CD8-positive, alpha-beta memory T cell (primary cell): ENCODE results near the gene AGBL3. TPM values are rescaled to one million over a fixed set of nuclear protein-coding genes. Genes with fewer than 3 reads are reported as not detected.

Experiments
- CTCF ChIA-PET: fragments of 350-600 bp; sonication (Branson Sonifier 250); formaldehyde crosslinking; loops from one replicate; lab custom pipeline; 2021; ENCODE audit warnings: antibody characterized with exemption; lab: Charles Lee
- POLR2A ChIA-PET: fragments of 350-600 bp; sonication (Branson Sonifier 250); formaldehyde crosslinking; loops from one replicate; lab custom pipeline; 2021; ENCODE audit warnings: antibody characterized with exemption; lab: Charles Lee
- DNase-seq, 5 donors: peaks; one replicate each; pipeline versions ENCODE4 v3.0.0 to v3.0.0-alpha.2; 2020 to 2022; ENCODE audit warnings: mixed read lengths in 1 of 5
- H3K27ac ChIP-seq: one replicate; pipeline ENCODE4 v1.7.0; 2013; ENCODE audit warnings: low read depth, mild to moderate bottlenecking, low read length, moderate library complexity
- H3K27me3 ChIP-seq: 2 replicates; pipeline ENCODE4 v1.7.0; 2013; ENCODE audit warnings: low read length, mild to moderate bottlenecking; ENCODE audit not compliant: insufficient read depth, poor library complexity, severe bottlenecking
- H3K36me3 ChIP-seq: 2 replicates; pipeline ENCODE4 v1.7.0; 2013; ENCODE audit warnings: mild to moderate bottlenecking, low read length, moderate library complexity; ENCODE audit not compliant: insufficient read depth
- H3K4me1 ChIP-seq: 2 replicates; pipeline ENCODE4 v1.7.0; 2013; ENCODE audit warnings: mild to moderate bottlenecking, low read length, moderate library complexity; ENCODE audit not compliant: insufficient read depth
- H3K4me3 ChIP-seq: 2 replicates; pipeline ENCODE4 v1.7.0; 2013; ENCODE audit warnings: mild to moderate bottlenecking, low read length
- H3K9me3 ChIP-seq: 2 replicates; pipeline ENCODE4 v1.7.0; 2013; ENCODE audit warnings: mild to moderate bottlenecking, low read length
- H3K27ac Mint-ChIP-seq, 8 donors: one replicate each; pipeline ENCODE4 v1.8.0; 2020 to 2021; ENCODE audit warnings: mixed read lengths in 8 of 8, mild to moderate bottlenecking in 6 of 8, inconsistent platforms in 3 of 8, moderate library complexity in 3 of 8
- H3K27me3 Mint-ChIP-seq, 2 donors: one replicate each; pipeline ENCODE4 v1.8.0; 2020 to 2021; ENCODE audit warnings: mixed read lengths in 2 of 2, mild to moderate bottlenecking in 1 of 2, moderate library complexity in 1 of 2
- H3K36me3 Mint-ChIP-seq, 3 donors: one replicate each; pipeline ENCODE4 v1.8.0; 2020 to 2021; ENCODE audit warnings: mixed read lengths in 3 of 3, inconsistent platforms in 1 of 3, mild to moderate bottlenecking in 1 of 3
- H3K4me1 Mint-ChIP-seq, 3 donors: one replicate each; pipeline ENCODE4 v1.8.0; 2020 to 2021; ENCODE audit warnings: mixed read lengths in 3 of 3, inconsistent platforms in 1 of 3, mild to moderate bottlenecking in 1 of 3
- H3K4me3 Mint-ChIP-seq, 7 donors: one replicate each; pipeline ENCODE4 v1.8.0; 2020 to 2021; ENCODE audit warnings: mixed read lengths in 7 of 7, mild to moderate bottlenecking in 6 of 7, moderate library complexity in 4 of 7, inconsistent platforms in 2 of 7
- H3K9me3 Mint-ChIP-seq, 5 donors: one replicate each; pipeline ENCODE4 v1.8.0; 2020 to 2022; ENCODE audit warnings: mixed read lengths in 5 of 5, mild to moderate bottlenecking in 3 of 5, moderate library complexity in 2 of 5, inconsistent platforms in 1 of 5
- polyA plus RNA-seq: library from polyadenylated mRNA; unstranded; fragments of 300-500 nt; fragmentation: Illumina TruSeq; gene quantifications from one replicate; pipeline ENCODE4 v1.2.3, GENCODE V29; 2021
- total RNA-seq, 2 experiments: library from RNA; stranded (reverse); gene quantifications; one replicate each; pipeline ENCODE4 v1.2.3, GENCODE V29; 2021

Gene AGBL3
- total and polyA plus RNA-seq, 3 experiments from 2014 or later, result 0.10 to 3.2 (median 2.5) TPM

DNA sequence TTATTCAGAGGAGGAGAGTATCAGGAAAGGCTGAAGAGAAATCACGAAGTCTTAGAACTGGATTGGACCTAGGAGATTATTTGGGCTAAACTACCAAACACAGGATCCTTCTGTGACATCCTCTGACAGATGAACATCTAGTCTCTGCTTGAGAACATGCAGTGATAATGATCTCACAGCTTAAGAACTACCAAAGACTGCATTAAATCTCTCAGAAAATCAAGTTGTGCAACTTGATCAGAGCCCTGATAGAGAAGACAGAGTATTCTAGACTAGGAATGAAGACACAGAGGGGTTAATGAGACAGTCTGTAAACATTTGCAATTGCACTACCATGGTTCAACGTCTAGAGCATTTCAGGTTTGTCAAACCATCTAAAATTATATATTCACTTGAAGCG is 37.1 kb upstream of the AGBL3 start:
- Mint-ChIP-seq H3K27me3 (peaks cover 5 to 12% of the 10 kb centered on the region in 2 donors), H3K9me3 (no peaks in the 10 kb centered on the region), H3K27ac (no peak overlapping the region), H3K4me3 (no peak overlapping the region), H3K4me1 (peaks cover 4 to 5% (median 5%) of the 10 kb centered on the region in 3 donors), H3K36me3 (no peaks in the 10 kb centered on the region)
- no peak for DNase-seq
- ChIA-PET CTCF (no interaction called here), POLR2A (no interaction called here)
- H3K36me3 ChIP-seq, result no peaks in the 10 kb centered on the region
- H3K4me1 ChIP-seq, result peaks cover 7% of the 10 kb centered on the region
- no peak overlapping the region for H3K27ac ChIP-seq
- no peak overlapping the region for H3K4me3 ChIP-seq
- H3K27me3 ChIP-seq, result no peaks in the 10 kb centered on the region
- no peaks in the 10 kb centered on the region for H3K9me3 ChIP-seq

DNA sequence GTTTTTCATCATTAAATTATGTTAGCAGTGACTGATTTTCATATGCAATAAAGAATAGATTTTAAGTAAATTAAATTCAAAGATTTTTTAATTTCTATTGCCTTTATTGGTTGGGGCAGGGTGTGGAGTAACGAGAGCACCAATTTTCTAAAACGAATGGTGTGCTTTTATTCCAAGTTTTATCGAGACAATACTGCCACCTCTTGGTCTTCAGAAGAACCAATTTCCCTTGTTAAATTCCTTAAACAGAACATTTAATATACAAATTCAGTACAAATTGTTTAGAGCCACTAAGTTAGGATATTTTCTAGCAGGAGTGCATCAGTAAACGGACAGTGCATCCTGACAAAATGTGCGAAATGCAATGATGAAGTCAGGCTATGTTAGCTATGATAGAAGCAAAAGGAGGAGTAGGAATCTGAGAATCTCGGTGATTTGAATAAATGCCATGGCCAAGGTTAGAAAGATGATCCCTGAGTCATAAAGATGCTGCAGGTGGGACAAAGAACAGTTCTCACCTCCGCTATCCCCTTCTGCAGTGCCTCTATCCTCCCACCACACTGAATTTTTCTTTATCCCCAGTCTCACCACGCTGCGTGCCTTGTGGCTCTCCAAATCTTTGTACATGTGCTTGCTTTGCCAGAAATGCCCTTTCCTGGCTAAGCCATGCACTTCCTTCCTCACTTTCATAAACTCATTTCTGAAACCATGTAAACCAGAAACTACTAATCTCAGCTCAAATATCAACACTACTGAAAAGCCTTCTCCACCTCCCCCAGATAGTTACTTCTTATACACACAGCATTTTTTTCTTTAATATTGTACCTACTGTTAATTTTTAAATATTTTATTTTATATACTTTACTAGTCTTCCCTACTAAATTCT is 31.9 kb upstream of the AGBL3 start:
- no peak overlapping the region for H3K27ac Mint-ChIP-seq
- ChIA-PET POLR2A (no interaction called here), CTCF (interaction anchor here (1.0 to 4.0 kb wide), 3 partner anchors 32 to 320 kb away, joined by 3 to 22 read pairs (median 4); partner anchors contain the start of gene AGBL3)
- H3K9me3 Mint-ChIP-seq, result peaks cover 0 to 2% (median 0%) of the 10 kb centered on the region in 5 donors
- Histone ChIP-seq H3K4me1 (no peaks in the 10 kb centered on the region), H3K27me3 (no peaks in the 10 kb centered on the region), H3K36me3 (no peaks in the 10 kb centered on the region), H3K9me3 (no peaks in the 10 kb centered on the region), H3K4me3 (no peak overlapping the region), H3K27ac (no peak overlapping the region)
- no peak overlapping the region for H3K4me3 Mint-ChIP-seq
- no peaks in the 10 kb centered on the region for H3K36me3 Mint-ChIP-seq
- H3K27me3 Mint-ChIP-seq, result peaks cover 4 to 5% of the 10 kb centered on the region in 2 donors
- peak in 2 of 5 donors; percentile 14 to 41 for DNase-seq
- H3K4me1 Mint-ChIP-seq, result no peaks in the 10 kb centered on the region

DNA sequence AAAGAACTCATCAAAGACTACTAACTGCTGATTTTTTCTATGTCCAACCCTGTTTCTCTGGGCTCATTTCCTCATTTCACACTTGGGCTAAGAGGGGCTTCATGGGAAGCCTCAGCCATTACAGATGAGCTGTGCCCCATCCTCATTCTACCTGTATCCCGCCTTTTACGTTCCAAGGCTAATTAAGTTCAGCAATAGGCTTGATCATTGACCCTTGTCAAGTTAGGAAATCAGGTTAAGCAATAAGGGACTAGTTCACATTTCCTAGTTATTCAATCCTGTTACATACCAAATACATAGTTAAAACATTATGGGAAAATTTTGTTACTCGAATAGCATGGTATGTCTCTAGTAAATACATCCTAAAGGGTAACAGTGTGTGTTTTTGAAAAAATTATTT is 29.3 kb upstream of the AGBL3 start:
- Histone ChIP-seq H3K36me3 (no peaks in the 10 kb centered on the region), H3K4me3 (no peak overlapping the region), H3K27me3 (no peaks in the 10 kb centered on the region), H3K9me3 (no peaks in the 10 kb centered on the region), H3K4me1 (no peaks in the 10 kb centered on the region), H3K27ac (no peak overlapping the region)
- Mint-ChIP-seq H3K27ac (no peak overlapping the region), H3K27me3 (peaks cover 0 to 5% of the 10 kb centered on the region in 2 donors), H3K9me3 (peaks cover 0 to 2% (median 0%) of the 10 kb centered on the region in 5 donors), H3K4me3 (no peak overlapping the region), H3K4me1 (no peaks in the 10 kb centered on the region), H3K36me3 (no peaks in the 10 kb centered on the region)
- ChIA-PET POLR2A (no interaction called here), CTCF (no interaction called here)
- no peak for DNase-seq

DNA sequence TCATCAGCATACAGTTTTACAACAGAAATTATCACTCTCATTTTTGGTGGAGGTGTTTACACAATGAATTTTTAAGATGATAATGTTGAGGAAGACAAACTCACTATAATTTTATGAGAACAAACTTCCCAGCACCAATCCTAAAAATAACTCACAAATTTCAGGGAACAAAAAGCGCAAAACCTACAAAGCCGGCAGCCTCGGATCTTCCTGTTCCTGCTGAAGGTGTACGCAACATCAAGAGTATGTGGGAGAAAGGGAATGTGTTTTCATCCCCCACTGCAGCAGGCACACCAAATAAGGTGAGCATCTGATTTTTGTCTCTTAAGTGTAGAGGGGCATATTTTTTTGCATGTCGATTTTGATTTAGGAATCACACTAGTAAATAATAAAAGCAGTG is 26.5 kb upstream of the AGBL3 start:
- Mint-ChIP-seq H3K27ac (no peak overlapping the region), H3K36me3 (no peaks in the 10 kb centered on the region), H3K4me3 (no peak overlapping the region), H3K9me3 (peaks cover 0 to 2% (median 0%) of the 10 kb centered on the region in 5 donors), H3K4me1 (no peaks in the 10 kb centered on the region), H3K27me3 (peaks cover 12 to 18% of the 10 kb centered on the region in 2 donors)
- ChIA-PET CTCF (interaction anchor here (2.0 kb wide), 1 partner anchor 27 kb away, joined by 9 read pairs; the partner anchor contains the start of gene AGBL3), POLR2A (no interaction called here)
- DNase-seq, result no peak
- H3K27ac ChIP-seq, result no peak overlapping the region
- no peaks in the 10 kb centered on the region for H3K4me1 ChIP-seq
- no peaks in the 10 kb centered on the region for H3K36me3 ChIP-seq
- H3K9me3 ChIP-seq, result no peaks in the 10 kb centered on the region
- no peak overlapping the region for H3K4me3 ChIP-seq
- no peaks in the 10 kb centered on the region for H3K27me3 ChIP-seq

DNA sequence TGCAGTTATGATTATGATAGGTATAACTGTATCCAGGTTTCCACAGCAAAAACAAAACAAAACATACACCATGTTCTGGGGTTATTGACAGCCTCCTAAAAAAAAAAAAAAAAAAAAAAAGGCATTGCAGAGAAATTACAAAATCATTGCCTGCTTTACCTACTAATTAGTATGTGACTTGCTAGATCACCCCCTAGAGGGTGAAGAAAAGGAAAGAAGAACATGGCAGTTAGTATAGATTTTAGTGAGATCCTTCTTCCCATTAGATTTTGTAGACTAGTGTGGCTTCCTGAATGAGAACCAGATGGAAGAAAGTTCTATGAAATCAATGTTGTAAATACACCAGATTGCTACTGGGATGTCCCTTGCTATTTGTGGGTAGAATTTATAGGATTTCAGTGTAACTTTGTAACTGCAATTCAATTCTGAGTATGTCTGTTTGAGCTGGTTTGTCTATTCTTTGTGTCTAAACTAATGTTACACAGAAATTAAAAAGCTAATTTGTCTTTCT is 24.0 kb upstream of the AGBL3 start:
- Histone ChIP-seq H3K4me3 (no peak overlapping the region), H3K9me3 (no peaks in the 10 kb centered on the region), H3K27me3 (no peaks in the 10 kb centered on the region), H3K4me1 (no peaks in the 10 kb centered on the region), H3K36me3 (no peaks in the 10 kb centered on the region), H3K27ac (no peak overlapping the region)
- Mint-ChIP-seq H3K27ac (no peak overlapping the region), H3K36me3 (no peaks in the 10 kb centered on the region), H3K9me3 (no peaks in the 10 kb centered on the region), H3K27me3 (peaks cover 12 to 28% of the 10 kb centered on the region in 2 donors), H3K4me1 (no peaks in the 10 kb centered on the region), H3K4me3 (no peak overlapping the region)
- no peak for DNase-seq
- ChIA-PET POLR2A (no interaction called here), CTCF (interaction anchor here (1.0 kb wide), 1 partner anchor 24 kb away, joined by 4 read pairs; the partner anchor contains the start of gene AGBL3)

DNA sequence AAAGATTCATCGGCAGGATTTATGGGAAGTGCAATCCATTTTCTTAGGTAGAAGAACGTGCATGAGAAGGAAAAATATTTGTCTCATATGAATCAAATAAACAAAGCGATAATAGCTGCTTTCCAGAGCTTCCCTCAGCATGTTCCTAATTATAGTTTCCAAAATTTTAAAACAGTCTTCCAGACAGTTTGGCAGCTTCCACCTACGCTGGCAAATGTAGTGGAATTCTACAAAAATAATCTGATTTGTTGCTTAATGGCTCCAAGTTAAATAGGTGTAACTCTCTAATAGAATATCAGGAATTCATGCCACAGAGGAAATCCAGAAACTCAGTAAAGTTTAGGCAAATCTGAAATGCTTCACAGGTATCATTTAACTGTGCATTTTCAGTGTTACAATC is 23.3 kb upstream of the AGBL3 start:
- Mint-ChIP-seq H3K27me3 (peaks cover 12 to 28% of the 10 kb centered on the region in 2 donors), H3K27ac (no peak overlapping the region), H3K9me3 (no peaks in the 10 kb centered on the region), H3K36me3 (no peaks in the 10 kb centered on the region), H3K4me3 (no peak overlapping the region), H3K4me1 (no peaks in the 10 kb centered on the region)
- DNase-seq, result no peak
- Histone ChIP-seq H3K9me3 (no peaks in the 10 kb centered on the region), H3K27ac (no peak overlapping the region), H3K36me3 (no peaks in the 10 kb centered on the region), H3K4me3 (no peak overlapping the region), H3K4me1 (no peaks in the 10 kb centered on the region), H3K27me3 (no peaks in the 10 kb centered on the region)
- POLR2A ChIA-PET, result no interaction called here
- CTCF ChIA-PET, result interaction anchor here (1.0 kb wide), 1 partner anchor 23 kb away, joined by 4 read pairs; the partner anchor contains the start of gene AGBL3

DNA sequence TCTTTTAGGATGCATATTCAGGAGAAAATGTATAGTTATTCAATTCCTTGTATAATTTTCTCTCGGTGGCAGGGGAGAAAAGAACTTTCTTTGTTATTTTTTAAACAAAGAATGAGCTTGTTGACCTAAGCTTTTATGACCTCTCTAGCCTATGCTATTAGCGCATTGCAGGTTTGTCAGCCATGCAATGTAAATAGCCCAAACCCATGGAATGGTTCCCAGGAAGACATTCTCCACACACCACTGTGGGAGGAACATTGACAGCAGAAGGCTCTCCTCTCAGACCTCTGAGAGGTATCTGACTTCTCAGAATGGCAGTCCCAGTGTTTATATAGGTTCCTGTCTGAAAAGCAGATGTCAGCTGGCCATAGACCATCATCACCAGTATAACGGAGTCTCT is 19.6 kb upstream of the AGBL3 start:
- peaks cover 16 to 28% of the 10 kb centered on the region in 2 donors for H3K27me3 Mint-ChIP-seq
- no peak overlapping the region for H3K27ac Mint-ChIP-seq
- no peaks in the 10 kb centered on the region for H3K9me3 Mint-ChIP-seq
- no peaks in the 10 kb centered on the region for H3K4me1 ChIP-seq
- H3K4me3 Mint-ChIP-seq, result no peak overlapping the region
- H3K4me3 ChIP-seq, result no peak overlapping the region
- no peaks in the 10 kb centered on the region for H3K27me3 ChIP-seq
- CTCF ChIA-PET, result no interaction called here
- no peaks in the 10 kb centered on the region for H3K36me3 Mint-ChIP-seq
- H3K27ac ChIP-seq, result no peak overlapping the region
- POLR2A ChIA-PET, result no interaction called here
- no peaks in the 10 kb centered on the region for H3K4me1 Mint-ChIP-seq
- no peaks in the 10 kb centered on the region for H3K9me3 ChIP-seq
- H3K36me3 ChIP-seq, result no peaks in the 10 kb centered on the region
- no peak for DNase-seq

DNA sequence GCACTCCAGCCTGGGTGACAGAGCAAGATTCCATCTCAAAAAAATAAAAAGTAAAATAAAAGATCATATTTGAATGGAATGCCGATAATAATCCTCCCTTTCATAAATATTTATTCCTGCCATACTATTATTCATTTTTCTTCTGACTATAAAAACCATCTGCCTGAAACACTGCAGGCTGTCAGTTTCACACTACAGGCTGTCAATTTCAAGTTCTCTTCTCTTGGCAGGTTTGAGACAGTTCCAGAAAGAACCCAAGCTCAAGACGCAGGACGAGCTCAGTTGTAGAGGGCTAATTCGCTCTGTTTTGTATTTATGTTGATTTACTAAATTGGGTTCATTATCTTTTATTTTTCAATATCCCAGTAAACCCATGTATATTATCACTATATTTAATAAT is 18.2 kb upstream of the AGBL3 start:
- H3K36me3 Mint-ChIP-seq, result no peaks in the 10 kb centered on the region
- Histone ChIP-seq H3K36me3 (no peaks in the 10 kb centered on the region), H3K27ac (no peak overlapping the region), H3K4me1 (no peaks in the 10 kb centered on the region), H3K27me3 (no peaks in the 10 kb centered on the region), H3K4me3 (no peak overlapping the region), H3K9me3 (no peaks in the 10 kb centered on the region)
- peaks cover 18 to 31% of the 10 kb centered on the region in 2 donors for H3K27me3 Mint-ChIP-seq
- H3K9me3 Mint-ChIP-seq, result no peaks in the 10 kb centered on the region
- no peak overlapping the region for H3K27ac Mint-ChIP-seq
- H3K4me1 Mint-ChIP-seq, result no peaks in the 10 kb centered on the region
- no peak overlapping the region for H3K4me3 Mint-ChIP-seq
- ChIA-PET POLR2A (no interaction called here), CTCF (no interaction called here)
- no peak for DNase-seq
